B cell (primary cell): ENCODE measurements around the gene MAD2L1BP. TPM values are rescaled to one million over a fixed set of nuclear protein-coding genes. Genes with fewer than 3 reads are reported as not detected.

Experiments
- ATAC-seq: fragments of 200-7000 bp; cut with Tn5 transposase; one replicate; pipeline ENCODE4 v1.10.0; 2021; ENCODE audit warnings: low read depth, mild to moderate bottlenecking, moderate number of reproducible peaks, moderate library complexity
- CTCF ChIA-PET: fragments of 350-600 bp; sonication (Branson Sonifier 250); formaldehyde crosslinking; loops from one replicate; lab custom pipeline; 2021; ENCODE audit warnings: antibody characterized with exemption, inconsistent platforms; lab: Charles Lee
- POLR2A ChIA-PET: fragments of 350-600 bp; sonication (Branson Sonifier 250); formaldehyde crosslinking; loops from one replicate; lab custom pipeline; 2021; ENCODE audit warnings: antibody characterized with exemption; lab: Charles Lee
- DNase-seq: peaks from one replicate; pipeline ENCODE4 v3.0.0; 2013
- H2AFZ ChIP-seq: 2 replicates; pipeline ENCODE4 v1.6.1; 2012; ENCODE audit warnings: mild to moderate bottlenecking, low read depth, low read length; ENCODE audit not compliant: insufficient read depth, poor library complexity, severe bottlenecking
- H3K27ac ChIP-seq, 2 donors: 1 replicate in 1 of 2; 2 replicates in 1 of 2; pipeline ENCODE4 v1.5.1; 2012 to 2013; ENCODE audit warnings: low read length in 2 of 2, mild to moderate bottlenecking in 2 of 2, moderate library complexity in 1 of 2
- H3K27me3 ChIP-seq, 4 experiments: fragments of 200-600 bp in 1 of 4; sonication (generic) in 1 of 4; replicated peaks in 1 of 4; 1 replicate in 2 of 4; 2 replicates in 2 of 4; pipeline versions ENCODE4 v1.6.1 to v1.7.0; 2013 to 2016; ENCODE audit warnings: low read length in 3 of 4, mild to moderate bottlenecking in 2 of 4, mixed read lengths in 1 of 4, moderate library complexity in 1 of 4; ENCODE audit not compliant: insufficient read depth in 4 of 4, control insufficient read depth in 3 of 4; ENCODE audit errors: control extremely low read depth in 1 of 4
- H3K36me3 ChIP-seq, 2 experiments: replicated peaks in 1 of 2; 1 replicate in 1 of 2; 2 replicates in 1 of 2; pipeline versions ENCODE4 v1.6.1 to v1.7.1; 2013; ENCODE audit warnings: low read length in 1 of 2; ENCODE audit not compliant: insufficient read depth in 2 of 2, control insufficient read depth in 1 of 2; ENCODE audit errors: control extremely low read depth in 1 of 2, extremely low read depth in 1 of 2
- H3K4me1 ChIP-seq, 2 donors: fragments of 200-600 bp in 1 of 2; sonication (generic) in 1 of 2; 1 replicate in 1 of 2; 2 replicates in 1 of 2; pipeline versions ENCODE4 v1.5.1 to v1.6.1; 2013 to 2017; ENCODE audit warnings: low read length in 2 of 2; ENCODE audit not compliant: control insufficient read depth in 2 of 2, insufficient read depth in 2 of 2
- H3K4me2 ChIP-seq: replicated peaks from 2 replicates; pipeline ENCODE3; 2012; ENCODE audit warnings: mild to moderate bottlenecking, low read depth, low read length; ENCODE audit not compliant: poor library complexity, severe bottlenecking
- H3K4me3 ChIP-seq, 5 experiments: fragments of 200-600 bp in 1 of 5; sonication (generic) in 1 of 5; 1 replicate in 3 of 5; 2 replicates in 2 of 5; pipeline versions ENCODE4 v1.5.1 to v1.7.0; 2011 to 2016; ENCODE audit warnings: low read length in 4 of 5, mild to moderate bottlenecking in 4 of 5, low read depth in 2 of 5, control low read depth in 1 of 5, moderate library complexity in 1 of 5; ENCODE audit not compliant: insufficient read depth in 1 of 5; ENCODE audit errors: control extremely low read depth in 1 of 5, extremely low read depth in 1 of 5
- H3K79me2 ChIP-seq: fragments of 200-600 bp; sonication (generic); one replicate; pipeline ENCODE4 v1.6.0; 2016; ENCODE audit warnings: low read length; ENCODE audit not compliant: control insufficient read depth, insufficient read depth
- H3K9ac ChIP-seq: fragments of 200-600 bp; sonication (generic); 2 replicates; pipeline ENCODE4 v1.6.1; 2017; ENCODE audit warnings: mild to moderate bottlenecking, low read length, moderate library complexity
- H3K9me3 ChIP-seq, 3 donors: one replicate each; pipeline versions ENCODE4 v1.6.1 to v1.7.1; 2013; ENCODE audit warnings: low read length in 2 of 3; ENCODE audit not compliant: control insufficient read depth in 2 of 3, insufficient read depth in 1 of 3; ENCODE audit errors: control extremely low read depth in 1 of 3
- H4K20me1 ChIP-seq: 2 replicates; pipeline ENCODE4 v1.6.0; 2012; ENCODE audit warnings: mild to moderate bottlenecking, low read length; ENCODE audit not compliant: insufficient read depth, control insufficient read depth, poor library complexity, severe bottlenecking
- H3K27ac Mint-ChIP-seq: one replicate; pipeline ENCODE4 v1.8.0; 2021; ENCODE audit warnings: mixed read lengths
- H3K27me3 Mint-ChIP-seq: one replicate; pipeline ENCODE4 v1.8.0; 2021; ENCODE audit warnings: mixed read lengths
- H3K4me1 Mint-ChIP-seq: one replicate; pipeline ENCODE4 v1.8.0; 2021; ENCODE audit warnings: mixed read lengths
- H3K4me3 Mint-ChIP-seq: one replicate; pipeline ENCODE4 v1.8.0; 2021; ENCODE audit warnings: mixed read lengths
- H3K9me3 Mint-ChIP-seq: one replicate; pipeline ENCODE4 v1.8.0; 2022; ENCODE audit warnings: mixed read lengths; ENCODE audit not compliant: insufficient read depth
- CTCF ChIP-seq: fragments of 200-600 bp; IDR thresholded peaks from one replicate; pipeline ENCODE4 v1.8.0; 2022; ENCODE audit warnings: antibody characterized with exemption, mild to moderate bottlenecking
- EZH2 ChIP-seq: IDR thresholded peaks from 2 replicates; pipeline ENCODE4 v1.6.1; 2012; ENCODE audit warnings: borderline replicate concordance, low read depth, mild to moderate bottlenecking, moderate library complexity, low read length; ENCODE audit not compliant: insufficient read depth, poor library complexity, severe bottlenecking
- WGBS: methylation state at CpG from one replicate; pipeline ENCODE4 v1.1.5; 2013; ENCODE audit warnings: missing lambda C conversion rate; ENCODE audit not compliant: insufficient coverage; 5-methylcytosine and 5-hydroxymethylcytosine counted together
- intact Hi-C: fragments of 100-400 bp; cut with micrococcal nuclease; formaldehyde crosslinking; loops from one replicate; pipeline ENCODE4 v1.10.0; 2022
- polyA plus RNA-seq: library from polyadenylated mRNA; depleted of rRNA; stranded (reverse); fragments of >200 nt; gene quantifications from 2 replicates; pipeline ENCODE4 v1.2.3, GENCODE V29; 2012
- total RNA-seq, 2 donors: library from RNA; stranded (reverse); fragments of 120-200 nt in 1 of 2; gene quantifications; 1 replicate in 1 of 2; 2 replicates in 1 of 2; pipeline versions ENCODE4 v1.2.3 to v1.2.4, GENCODE V29; 2013 to 2022

Gene MAD2L1BP
- total and polyA plus RNA-seq, 2 donors (not counting 1 experiment from before 2014, with no cell fraction given) = 32.7 to 35.4 TPM

GRCh38 chr6:43689421-43689820, 53.8 kb downstream of the MAD2L1BP start:
- Histone ChIP-seq H3K27me3 (no peaks in the 10 kb centered on the region), H3K4me3 (no peak overlapping the region), H3K4me2 (no peak overlapping the region), H2AFZ (no peak overlapping the region), H3K27ac (no peak overlapping the region), H3K36me3 (peaks cover 0 to 2% of the 10 kb centered on the region in 2 experiments), H3K79me2 (peaks cover 42% of the 10 kb centered on the region), H3K9ac (no peak overlapping the region), H3K4me1 (peaks cover 23 to 29% of the 10 kb centered on the region in 2 donors), H4K20me1 (peaks cover 4% of the 10 kb centered on the region), H3K9me3 (no peaks in the 10 kb centered on the region)
- H3K4me1 Mint-ChIP-seq = peaks cover 32% of the 10 kb centered on the region
- ChIA-PET CTCF (interaction anchor here (0.6 to 1.7 kb wide), 5 partner anchors 22 to 1388 kb away, joined by 3 to 8 read pairs (median 4); no protein-coding TSS in a partner anchor), POLR2A (interaction anchor here (1.0 kb wide), 1 partner anchor 30 kb away, joined by 3 read pairs; no protein-coding TSS in a partner anchor)
- H3K9me3 Mint-ChIP-seq = no peaks in the 10 kb centered on the region
- WGBS = 100% methylated on average over 1 of the region's 2 CpGs
- intact Hi-C loops = loop anchor here (10.0 kb wide), 1 partner anchor 1475 kb away; the partner anchor contains the start of gene MRPS10
- H3K27ac Mint-ChIP-seq = no peak overlapping the region
- DNase-seq = no peak
- no peak for ATAC-seq
- H3K27me3 Mint-ChIP-seq = no peaks in the 10 kb centered on the region
- TF ChIP-seq EZH2 (no peak), CTCF (no peak)
- H3K4me3 Mint-ChIP-seq = peak overlapping the region; percentile 23

Other genes with a start within 250 kb of the MAD2L1BP start
- gene ABCC10, start 208.3 kb upstream of the MAD2L1BP start, total RNA-seq = 71.5 and 84.2 TPM in 2 replicates
- gene ABCC10, start 208.3 kb upstream of the MAD2L1BP start, polyA plus RNA-seq = 31.4 and 39.5 TPM in 2 replicates
- gene DLK2, start 180.3 kb upstream of the MAD2L1BP start, total RNA-seq = 0.58 TPM in 1 of 2 replicates, not detected in the other
- 0.20 and 0.34 TPM in 2 replicates for gene DLK2, start 180.3 kb upstream of the MAD2L1BP start, polyA plus RNA-seq
- gene TJAP1, start 158.3 kb upstream of the MAD2L1BP start, total RNA-seq = 57.1 and 59.1 TPM in 2 replicates
- 70.7 and 79.3 TPM in 2 replicates for gene TJAP1, start 158.3 kb upstream of the MAD2L1BP start, polyA plus RNA-seq
- gene LRRC73, start 125.5 kb upstream of the MAD2L1BP start, total RNA-seq = 0.99 and 1.2 TPM in 2 replicates
- gene LRRC73, start 125.5 kb upstream of the MAD2L1BP start, polyA plus RNA-seq = 0.06 TPM in 1 of 2 replicates, not detected in the other
- 82.1 and 92.6 TPM in 2 replicates for gene YIPF3, start 118.9 kb upstream of the MAD2L1BP start, total RNA-seq
- gene YIPF3, start 118.9 kb upstream of the MAD2L1BP start, polyA plus RNA-seq = 64.3 and 107 TPM in 2 replicates
- 42.0 and 43.3 TPM in 2 replicates for gene POLR1C, start 118.8 kb upstream of the MAD2L1BP start, total RNA-seq
- 21.4 and 26.9 TPM in 2 replicates for gene POLR1C, start 118.8 kb upstream of the MAD2L1BP start, polyA plus RNA-seq
- 45.7 and 48.1 TPM in 2 replicates for gene XPO5, start 59.8 kb upstream of the MAD2L1BP start, total RNA-seq
- 14.4 and 17.2 TPM in 2 replicates for gene XPO5, start 59.8 kb upstream of the MAD2L1BP start, polyA plus RNA-seq
- gene POLH, start 59.7 kb upstream of the MAD2L1BP start, total RNA-seq = 24.8 and 26.4 TPM in 2 replicates
- 8.9 and 14.7 TPM in 2 replicates for gene POLH, start 59.7 kb upstream of the MAD2L1BP start, polyA plus RNA-seq
- gene GTPBP2, start 6.6 kb upstream of the MAD2L1BP start, total RNA-seq = 103 and 122 TPM in 2 replicates
- 80.8 and 101 TPM in 2 replicates for gene GTPBP2, start 6.6 kb upstream of the MAD2L1BP start, polyA plus RNA-seq
- gene RSPH9, start 9.2 kb downstream of the MAD2L1BP start, total RNA-seq = 0.15 TPM in 1 of 2 replicates, not detected in the other
- 0.04 TPM in 1 of 2 replicates, not detected in the other for gene RSPH9, start 9.2 kb downstream of the MAD2L1BP start, polyA plus RNA-seq
- 37.0 and 39.6 TPM in 2 replicates for gene MRPS18A, start 52.0 kb downstream of the MAD2L1BP start, total RNA-seq
- gene MRPS18A, start 52.0 kb downstream of the MAD2L1BP start, polyA plus RNA-seq = 22.8 and 46.3 TPM in 2 replicates
- 3.9 and 4.9 TPM in 2 replicates for gene VEGFA, start 134.4 kb downstream of the MAD2L1BP start, total RNA-seq
- 6.4 and 7.1 TPM in 2 replicates for gene VEGFA, start 134.4 kb downstream of the MAD2L1BP start, polyA plus RNA-seq